ENCODE results near the gene SYN1.

The SYN1 gene

DNA sequence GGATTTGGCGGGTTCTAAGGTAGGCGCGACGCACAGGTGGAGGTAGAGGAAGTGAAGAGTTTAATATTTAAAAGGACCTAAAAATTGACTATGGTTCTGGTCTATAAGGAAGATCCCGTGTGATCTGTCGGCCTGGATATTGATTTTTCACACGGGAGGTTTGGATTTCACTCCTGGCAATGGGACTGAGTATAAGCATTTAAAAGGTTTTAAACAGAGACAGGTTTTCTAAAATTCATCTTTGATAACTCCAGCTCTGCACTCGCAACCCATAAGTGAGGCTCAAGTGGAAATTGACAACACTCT lies 39.7 kb upstream of the SYN1 start:
- peak overlapping the region; percentile 99 for H3K27ac ChIP-seq
- H2AFZ ChIP-seq = peak overlapping the region; percentile 86
- H3K79me2 ChIP-seq = no peaks in the 10 kb centered on the region
- peaks cover 2% of the 10 kb centered on the region for H3K4me1 ChIP-seq
- peak overlapping the region; percentile 56 for H3K4me2 ChIP-seq (ENCODE audit: low read length)
- TF ChIP-seq, protein P1, sequence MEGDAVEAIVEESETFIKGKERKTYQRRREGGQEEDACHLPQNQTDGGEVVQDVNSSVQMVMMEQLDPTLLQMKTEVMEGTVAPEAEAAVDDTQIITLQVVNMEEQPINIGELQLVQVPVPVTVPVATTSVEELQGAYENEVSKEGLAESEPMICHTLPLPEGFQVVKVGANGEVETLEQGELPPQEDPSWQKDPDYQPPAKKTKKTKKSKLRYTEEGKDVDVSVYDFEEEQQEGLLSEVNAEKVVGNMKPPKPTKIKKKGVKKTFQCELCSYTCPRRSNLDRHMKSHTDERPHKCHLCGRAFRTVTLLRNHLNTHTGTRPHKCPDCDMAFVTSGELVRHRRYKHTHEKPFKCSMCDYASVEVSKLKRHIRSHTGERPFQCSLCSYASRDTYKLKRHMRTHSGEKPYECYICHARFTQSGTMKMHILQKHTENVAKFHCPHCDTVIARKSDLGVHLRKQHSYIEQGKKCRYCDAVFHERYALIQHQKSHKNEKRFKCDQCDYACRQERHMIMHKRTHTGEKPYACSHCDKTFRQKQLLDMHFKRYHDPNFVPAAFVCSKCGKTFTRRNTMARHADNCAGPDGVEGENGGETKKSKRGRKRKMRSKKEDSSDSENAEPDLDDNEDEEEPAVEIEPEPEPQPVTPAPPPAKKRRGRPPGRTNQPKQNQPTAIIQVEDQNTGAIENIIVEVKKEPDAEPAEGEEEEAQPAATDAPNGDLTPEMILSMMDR (IDR thresholded peaks at IDR 0.05) = no peak
- no peaks in the 10 kb centered on the region for H3K27me3 ChIP-seq (ENCODE audit: control insufficient read depth, insufficient read depth, low read length)
- no peak overlapping the region for H3K9ac ChIP-seq
- H3K9me3 ChIP-seq (ENCODE audit: control insufficient read depth, low read length) = no peaks in the 10 kb centered on the region
- peak overlapping the region; percentile 78 for H3K4me3 ChIP-seq (ENCODE audit: low read depth, low read length)
- H3K36me3 ChIP-seq (ENCODE audit: control insufficient read depth, insufficient read depth, low read length) = no peaks in the 10 kb centered on the region

- TF ChIP-seq, protein P1 (IDR thresholded peaks at IDR 0.05) = peak; percentile 8
- H3K9me3 ChIP-seq (ENCODE audit: control insufficient read depth, low read length) = no peaks in the 10 kb centered on the region
- H3K4me1 ChIP-seq = peaks cover 2% of the 10 kb centered on the region
- peak within 1 kb of the TSS; percentile 99 for H3K27ac ChIP-seq
- no peaks in the 10 kb centered on the region for H3K27me3 ChIP-seq (ENCODE audit: control insufficient read depth, insufficient read depth, low read length)
- H3K9ac ChIP-seq = peak within 1 kb of the TSS; percentile 80
- H3K4me2 ChIP-seq (ENCODE audit: low read length) = peak within 1 kb of the TSS; percentile 65
- peak within 1 kb of the TSS; percentile 86 for H2AFZ ChIP-seq
- H3K4me3 ChIP-seq (ENCODE audit: low read depth, low read length) = peak within 1 kb of the TSS; percentile 78
- H3K36me3 ChIP-seq (ENCODE audit: control insufficient read depth, insufficient read depth, low read length) = no peaks in the 10 kb centered on the region
- H3K79me2 ChIP-seq = no peaks in the 10 kb centered on the region
Observed at GRCh38 chrX:47658684-47659420, 39.2 kb upstream of the SYN1 start, which contains the start of gene UXT. UXT (minus strand) TSS chrX:47659180; CDS start chrX:47658927, 253 bp downstream.

GRCh38 chrX:47658301-47658683 lies 38.6 kb upstream of the SYN1 start:
- H2AFZ ChIP-seq = peak overlapping the region; percentile 86
- H3K79me2 ChIP-seq = no peaks in the 10 kb centered on the region
- H3K4me2 ChIP-seq (ENCODE audit: low read length) = peak overlapping the region; percentile 65
- H3K27ac ChIP-seq = peak overlapping the region; percentile 99
- peak overlapping the region; percentile 78 for H3K4me3 ChIP-seq (ENCODE audit: low read depth, low read length)
- peaks cover 2% of the 10 kb centered on the region for H3K4me1 ChIP-seq
- TF ChIP-seq, protein P1 (IDR thresholded peaks at IDR 0.05) = no peak
- H3K9ac ChIP-seq = no peak overlapping the region
- H3K36me3 ChIP-seq (ENCODE audit: control insufficient read depth, insufficient read depth, low read length) = no peaks in the 10 kb centered on the region
- no peaks in the 10 kb centered on the region for H3K27me3 ChIP-seq (ENCODE audit: control insufficient read depth, insufficient read depth, low read length)
- H3K9me3 ChIP-seq (ENCODE audit: control insufficient read depth, low read length) = no peaks in the 10 kb centered on the region

DNA sequence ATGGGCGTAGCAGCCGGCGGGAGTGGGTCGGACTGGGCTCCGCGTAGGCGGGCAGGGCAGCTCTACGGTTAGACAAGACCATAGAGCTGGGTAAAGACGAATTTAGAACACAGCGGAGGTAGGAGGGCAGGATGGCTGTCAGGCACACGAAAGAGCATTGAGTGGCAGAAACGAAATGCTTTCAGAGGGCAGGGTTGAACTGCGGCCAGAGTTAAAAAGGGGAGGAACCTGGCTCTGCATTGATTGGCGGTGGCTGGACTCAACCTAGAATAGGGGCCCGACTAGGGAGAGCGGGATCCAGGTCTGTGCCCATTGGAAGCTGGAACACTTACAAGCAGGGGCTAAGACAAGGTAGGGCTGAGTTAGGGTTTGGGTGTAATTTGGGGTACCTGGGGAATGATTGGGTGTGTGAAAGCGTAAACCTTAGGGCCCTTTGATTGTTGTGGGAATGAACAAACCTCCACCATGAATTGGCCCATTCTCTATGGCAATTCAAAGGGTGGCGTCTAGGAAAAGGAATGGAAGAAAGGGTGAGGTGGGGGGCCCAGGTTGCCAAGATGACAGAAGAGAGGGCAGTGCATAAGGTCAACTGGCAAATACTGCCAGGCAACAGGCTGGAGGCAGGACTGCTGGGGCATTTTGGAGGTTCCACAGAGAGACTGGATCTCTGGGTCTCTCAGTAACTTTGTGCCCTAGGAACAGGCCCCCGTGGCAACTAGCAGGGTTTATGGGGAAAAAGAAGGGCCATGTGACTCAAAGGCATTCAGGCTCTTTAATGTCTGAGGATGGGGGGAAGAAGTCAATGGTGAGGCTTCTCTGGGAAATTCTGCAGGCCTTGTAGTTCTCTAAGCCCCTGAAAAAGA lies 31.6 kb upstream of the SYN1 start:
- TF ChIP-seq, protein P1 (IDR thresholded peaks at IDR 0.05) = no peak
- Histone ChIP-seq H3K9ac (no peak overlapping the region), H3K4me3 (ENCODE audit: low read depth, low read length) (peak overlapping the region; percentile 54), H3K4me1 (no peaks in the 10 kb centered on the region), H3K27ac (peak overlapping the region; percentile 83), H3K9me3 (ENCODE audit: control insufficient read depth, low read length) (no peaks in the 10 kb centered on the region), H3K27me3 (ENCODE audit: control insufficient read depth, insufficient read depth, low read length) (no peaks in the 10 kb centered on the region), H3K79me2 (peaks cover 6% of the 10 kb centered on the region), H3K36me3 (ENCODE audit: control insufficient read depth, insufficient read depth, low read length) (no peaks in the 10 kb centered on the region), H3K4me2 (ENCODE audit: low read length) (peak overlapping the region; percentile 75), H2AFZ (peak overlapping the region; percentile 73)

All from parathyroid adenoma (tissue), 2 donors.